Nephron (organoid): Measurements from ENCODE around the gene NGB.

Experiments used
- H3K27ac Mint-ChIP-seq, 3 experiments: 2 replicates each; pipeline ENCODE4 v1.8.0; 2020; ENCODE audit warnings: mixed read lengths in 3 of 3, mild to moderate bottlenecking in 2 of 3, moderate library complexity in 1 of 3
- H3K27me3 Mint-ChIP-seq: 2 replicates; pipeline ENCODE4 v1.8.0; 2021; ENCODE audit warnings: low read depth, mild to moderate bottlenecking, moderate library complexity, mixed read lengths
- H3K36me3 Mint-ChIP-seq: 2 replicates; pipeline ENCODE4 v1.8.0; 2020; ENCODE audit warnings: low read depth, mixed read lengths
- H3K4me1 Mint-ChIP-seq: 2 replicates; pipeline ENCODE4 v1.8.0; 2020; ENCODE audit warnings: mixed read lengths
- H3K4me3 Mint-ChIP-seq, 3 experiments: 2 replicates each; pipeline ENCODE4 v1.8.0; 2020; ENCODE audit warnings: mild to moderate bottlenecking in 3 of 3, mixed read lengths in 3 of 3, moderate library complexity in 2 of 3
- H3K9me3 Mint-ChIP-seq: 2 replicates; pipeline ENCODE4 v1.8.0; 2020; ENCODE audit warnings: mixed read lengths
- TF ChIP-seq, protein P1 (sequence below), 3 experiments: fragments of 200-600 bp; sonication (generic); IDR thresholded peaks; one replicate each; pipeline ENCODE4 v1.5.0; 2021; ENCODE audit warnings: antibody characterized with exemption in 3 of 3; ENCODE audit not compliant: unreplicated experiment in 3 of 3

NGB gene

DNA sequence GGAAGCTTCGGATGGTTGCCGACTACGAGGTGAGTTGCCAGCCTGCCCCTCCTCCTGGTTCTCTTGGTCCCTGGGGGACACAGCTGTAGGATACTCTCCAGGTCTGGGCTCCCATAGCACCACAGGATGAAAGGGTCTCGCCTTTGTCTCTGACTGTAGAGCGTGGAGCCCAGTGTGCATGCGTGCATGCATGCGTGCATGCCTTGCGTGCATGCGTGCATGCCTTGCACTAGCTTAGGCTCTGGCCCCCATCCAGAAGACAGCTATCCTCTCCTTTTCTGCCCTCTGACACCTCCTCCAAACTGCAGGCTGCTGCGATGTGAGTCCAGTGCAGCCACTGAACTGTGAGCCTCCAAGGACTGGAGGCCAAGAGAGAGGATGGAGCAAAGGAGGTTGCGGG lies 19.1 kb downstream of the NGB start:
- TF ChIP-seq, protein P1, sequence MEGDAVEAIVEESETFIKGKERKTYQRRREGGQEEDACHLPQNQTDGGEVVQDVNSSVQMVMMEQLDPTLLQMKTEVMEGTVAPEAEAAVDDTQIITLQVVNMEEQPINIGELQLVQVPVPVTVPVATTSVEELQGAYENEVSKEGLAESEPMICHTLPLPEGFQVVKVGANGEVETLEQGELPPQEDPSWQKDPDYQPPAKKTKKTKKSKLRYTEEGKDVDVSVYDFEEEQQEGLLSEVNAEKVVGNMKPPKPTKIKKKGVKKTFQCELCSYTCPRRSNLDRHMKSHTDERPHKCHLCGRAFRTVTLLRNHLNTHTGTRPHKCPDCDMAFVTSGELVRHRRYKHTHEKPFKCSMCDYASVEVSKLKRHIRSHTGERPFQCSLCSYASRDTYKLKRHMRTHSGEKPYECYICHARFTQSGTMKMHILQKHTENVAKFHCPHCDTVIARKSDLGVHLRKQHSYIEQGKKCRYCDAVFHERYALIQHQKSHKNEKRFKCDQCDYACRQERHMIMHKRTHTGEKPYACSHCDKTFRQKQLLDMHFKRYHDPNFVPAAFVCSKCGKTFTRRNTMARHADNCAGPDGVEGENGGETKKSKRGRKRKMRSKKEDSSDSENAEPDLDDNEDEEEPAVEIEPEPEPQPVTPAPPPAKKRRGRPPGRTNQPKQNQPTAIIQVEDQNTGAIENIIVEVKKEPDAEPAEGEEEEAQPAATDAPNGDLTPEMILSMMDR (IDR thresholded peaks at IDR 0.05; ENCODE audit: unreplicated experiment in 3 of 3), result no peak
- no peak overlapping the region for H3K27ac Mint-ChIP-seq
- no peaks in the 10 kb centered on the region for H3K9me3 Mint-ChIP-seq
- H3K36me3 Mint-ChIP-seq, result no peaks in the 10 kb centered on the region
- no peaks in the 10 kb centered on the region for H3K4me1 Mint-ChIP-seq
- peaks cover 18% of the 10 kb centered on the region for H3K27me3 Mint-ChIP-seq
- no peak overlapping the region for H3K4me3 Mint-ChIP-seq

DNA sequence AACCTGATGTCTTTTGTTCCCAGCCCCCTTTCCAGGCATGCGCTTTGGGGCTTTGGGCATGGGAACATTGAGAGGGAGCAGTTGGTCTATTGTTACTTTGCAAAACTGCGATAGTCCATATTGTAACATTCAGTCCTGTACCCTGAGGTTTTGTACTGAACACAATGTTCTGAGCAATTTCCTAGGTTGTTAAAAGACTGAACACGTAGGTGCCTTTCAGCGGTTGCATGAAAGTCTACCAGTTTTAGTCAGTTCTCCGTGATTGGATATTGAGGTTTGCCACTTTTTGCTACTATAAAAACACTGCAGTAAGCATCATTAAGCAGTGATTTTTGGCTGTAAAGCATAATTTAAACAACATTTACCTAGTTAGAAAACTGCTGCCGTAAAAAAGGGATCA lies 20.1 kb downstream of the NGB start:
- peaks cover 1% of the 10 kb centered on the region for H3K9me3 Mint-ChIP-seq
- H3K27ac Mint-ChIP-seq, result no peak overlapping the region
- no peaks in the 10 kb centered on the region for H3K4me1 Mint-ChIP-seq
- TF ChIP-seq, protein P1 (IDR thresholded peaks at IDR 0.05; ENCODE audit: unreplicated experiment in 3 of 3), result no peak
- no peaks in the 10 kb centered on the region for H3K36me3 Mint-ChIP-seq
- peaks cover 17% of the 10 kb centered on the region for H3K27me3 Mint-ChIP-seq
- no peak overlapping the region for H3K4me3 Mint-ChIP-seq

DNA sequence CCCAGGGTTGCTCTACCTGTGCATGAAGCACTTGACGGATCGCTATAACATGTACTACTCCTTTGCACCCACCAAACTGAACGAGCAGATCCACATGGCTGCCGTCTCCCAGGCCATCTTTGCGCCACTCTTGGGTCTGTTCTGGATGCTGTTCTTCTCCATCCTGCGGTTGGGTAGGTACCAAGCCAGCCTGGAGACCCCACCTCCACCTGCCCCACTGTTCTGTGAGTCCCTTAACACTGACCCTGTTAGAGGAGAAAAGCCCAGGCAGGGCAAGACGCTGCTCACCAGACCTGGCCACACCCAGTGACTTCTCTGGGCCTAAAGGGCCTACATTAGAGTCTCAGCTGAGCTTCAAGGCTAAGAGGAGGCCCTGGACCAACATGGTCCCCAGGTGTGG lies 21.7 kb downstream of the NGB start:
- Mint-ChIP-seq H3K9me3 (peaks cover 3% of the 10 kb centered on the region), H3K4me3 (no peak overlapping the region), H3K36me3 (no peaks in the 10 kb centered on the region), H3K27me3 (peaks cover 15% of the 10 kb centered on the region), H3K4me1 (no peaks in the 10 kb centered on the region), H3K27ac (no peak overlapping the region)
- TF ChIP-seq, protein P1 (IDR thresholded peaks at IDR 0.05; ENCODE audit: unreplicated experiment in 3 of 3), result no peak

DNA sequence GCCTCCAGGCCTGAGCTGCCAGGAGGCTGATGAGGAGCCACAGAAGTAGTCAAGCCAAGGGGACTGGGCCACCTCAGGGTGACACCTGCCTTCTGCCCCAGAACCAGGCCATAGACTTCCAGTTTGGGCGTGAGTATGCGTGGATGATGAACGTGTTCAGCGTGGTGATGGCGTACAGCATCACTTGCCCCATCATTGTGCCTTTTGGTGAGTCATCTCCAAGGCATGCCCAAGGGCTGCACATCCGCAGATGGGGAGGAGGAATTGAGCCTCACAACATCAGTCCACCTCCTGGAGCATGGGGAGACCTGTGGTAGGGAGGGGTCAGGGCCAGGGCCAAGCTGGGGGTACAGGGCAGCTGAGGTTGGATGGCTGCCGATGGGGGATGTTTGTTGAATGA lies 22.3 kb downstream of the NGB start:
- TF ChIP-seq, protein P1 (IDR thresholded peaks at IDR 0.05; ENCODE audit: unreplicated experiment in 3 of 3), result no peak
- Mint-ChIP-seq H3K36me3 (no peaks in the 10 kb centered on the region), H3K27me3 (peaks cover 11% of the 10 kb centered on the region), H3K4me1 (no peaks in the 10 kb centered on the region), H3K27ac (no peak overlapping the region), H3K9me3 (peaks cover 3% of the 10 kb centered on the region), H3K4me3 (no peak overlapping the region)

DNA sequence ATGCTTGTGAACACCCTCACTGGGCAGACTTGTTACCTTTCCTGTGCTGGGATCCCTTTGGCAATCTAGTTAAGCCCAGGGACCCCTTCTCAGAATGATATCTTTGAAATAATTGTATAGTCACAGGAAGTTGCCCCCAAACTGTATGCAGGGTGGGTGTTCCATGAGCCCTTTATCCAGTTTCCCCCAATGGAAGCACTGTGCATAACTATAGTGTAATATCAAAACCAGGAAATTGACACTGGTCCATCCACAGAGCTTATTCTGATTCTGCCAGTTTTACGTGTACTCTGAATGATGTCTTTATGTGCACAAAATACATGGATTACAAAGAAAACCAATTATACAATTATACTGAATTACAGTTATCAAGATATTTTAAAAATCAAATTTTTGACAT lies 24.2 kb downstream of the NGB start:
- TF ChIP-seq, protein P1 (IDR thresholded peaks at IDR 0.05; ENCODE audit: unreplicated experiment in 3 of 3), result no peak
- H3K4me3 Mint-ChIP-seq, result no peak overlapping the region
- peaks cover 3% of the 10 kb centered on the region for H3K9me3 Mint-ChIP-seq
- H3K27me3 Mint-ChIP-seq, result peaks cover 14% of the 10 kb centered on the region
- H3K36me3 Mint-ChIP-seq, result no peaks in the 10 kb centered on the region
- no peak overlapping the region for H3K27ac Mint-ChIP-seq
- no peaks in the 10 kb centered on the region for H3K4me1 Mint-ChIP-seq

DNA sequence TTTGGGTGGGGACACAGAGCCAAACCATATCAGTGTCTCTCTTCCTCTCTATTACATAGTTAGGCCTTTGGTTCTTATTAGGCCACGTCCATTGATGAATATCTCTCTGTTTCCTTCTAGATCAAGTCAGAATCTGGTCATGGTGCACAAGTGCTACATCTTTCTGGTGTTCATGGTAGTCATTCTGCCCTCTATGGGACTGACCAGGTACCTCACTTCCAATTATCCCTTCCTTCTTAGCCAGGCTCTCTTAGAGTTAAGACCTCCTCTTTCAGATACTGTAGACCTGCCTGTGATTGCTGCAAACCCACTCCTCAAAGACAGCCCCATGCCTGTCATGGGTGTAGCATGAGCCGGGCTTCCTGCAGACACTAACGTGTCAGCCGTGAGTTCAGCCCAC lies 25.2 kb downstream of the NGB start:
- H3K36me3 Mint-ChIP-seq, result no peaks in the 10 kb centered on the region
- no peaks in the 10 kb centered on the region for H3K4me1 Mint-ChIP-seq
- TF ChIP-seq, protein P1 (IDR thresholded peaks at IDR 0.05; ENCODE audit: unreplicated experiment in 3 of 3), result no peak
- peaks cover 3% of the 10 kb centered on the region for H3K9me3 Mint-ChIP-seq
- H3K4me3 Mint-ChIP-seq, result no peak overlapping the region
- H3K27me3 Mint-ChIP-seq, result peaks cover 18% of the 10 kb centered on the region
- no peak overlapping the region for H3K27ac Mint-ChIP-seq
